Neural progenitor cell (in vitro differentiated cells): ENCODE data around the gene LIF.

Experiments used
- EZH2 ChIP-seq: fragments of 200-600 bp; sonication (generic); IDR thresholded peaks from 2 replicates; pipeline ENCODE4 v1.6.1; 2017; ENCODE audit warnings: antibody characterized with exemption, mild to moderate bottlenecking, moderate library complexity
- EZH2phosphoT487 ChIP-seq: fragments of 200-600 bp; sonication (generic); IDR thresholded peaks from 2 replicates; pipeline ENCODE4 v1.6.1; 2017; ENCODE audit warnings: antibody characterized with exemption
- TF ChIP-seq, protein P1 (sequence below): fragments of 200-600 bp; sonication (generic); IDR thresholded peaks from 2 replicates; pipeline ENCODE4 v1.5.1; 2017; ENCODE audit warnings: antibody characterized with exemption, mild to moderate bottlenecking

DNA sequence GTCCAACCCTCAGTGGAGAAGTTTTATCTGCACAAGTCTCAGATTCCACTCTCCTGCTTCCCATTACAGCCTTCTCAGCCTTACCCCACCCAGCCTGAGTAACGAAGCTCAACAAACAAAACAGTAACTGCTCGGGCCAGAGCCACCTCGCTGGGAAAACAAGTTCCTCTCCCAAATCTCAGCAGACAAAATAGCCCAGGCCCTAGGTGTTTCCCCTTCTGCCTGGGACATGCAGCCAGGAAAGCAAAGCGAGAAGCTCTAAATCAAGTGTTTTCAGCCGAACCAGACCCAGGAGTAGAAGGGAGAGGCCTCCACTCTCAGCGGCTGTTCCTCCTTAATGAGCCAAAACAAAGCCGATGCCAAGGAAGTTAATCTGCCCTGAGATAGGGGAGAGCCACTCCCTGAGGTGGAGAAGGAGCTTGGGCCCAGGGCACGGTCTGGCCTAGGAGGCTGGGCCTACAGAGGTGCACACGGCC is 44.0 kb downstream of the LIF start:
- TF ChIP-seq, protein P1, sequence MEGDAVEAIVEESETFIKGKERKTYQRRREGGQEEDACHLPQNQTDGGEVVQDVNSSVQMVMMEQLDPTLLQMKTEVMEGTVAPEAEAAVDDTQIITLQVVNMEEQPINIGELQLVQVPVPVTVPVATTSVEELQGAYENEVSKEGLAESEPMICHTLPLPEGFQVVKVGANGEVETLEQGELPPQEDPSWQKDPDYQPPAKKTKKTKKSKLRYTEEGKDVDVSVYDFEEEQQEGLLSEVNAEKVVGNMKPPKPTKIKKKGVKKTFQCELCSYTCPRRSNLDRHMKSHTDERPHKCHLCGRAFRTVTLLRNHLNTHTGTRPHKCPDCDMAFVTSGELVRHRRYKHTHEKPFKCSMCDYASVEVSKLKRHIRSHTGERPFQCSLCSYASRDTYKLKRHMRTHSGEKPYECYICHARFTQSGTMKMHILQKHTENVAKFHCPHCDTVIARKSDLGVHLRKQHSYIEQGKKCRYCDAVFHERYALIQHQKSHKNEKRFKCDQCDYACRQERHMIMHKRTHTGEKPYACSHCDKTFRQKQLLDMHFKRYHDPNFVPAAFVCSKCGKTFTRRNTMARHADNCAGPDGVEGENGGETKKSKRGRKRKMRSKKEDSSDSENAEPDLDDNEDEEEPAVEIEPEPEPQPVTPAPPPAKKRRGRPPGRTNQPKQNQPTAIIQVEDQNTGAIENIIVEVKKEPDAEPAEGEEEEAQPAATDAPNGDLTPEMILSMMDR: no peak
- TF ChIP-seq EZH2 (no peak), EZH2phosphoT487 (no peak)
